Esophagus squamous epithelium (tissue), 5 donors: ENCODE results near the gene KIF13A. TPM values are rescaled to one million over a fixed set of nuclear protein-coding genes. Genes with fewer than 3 reads are reported as not detected.
A peak's percentile ranks its signal among the peaks of the same experiment; 100 is the strongest.
"Not testable (repeated sequence)": the region's sequence is repeated elsewhere in the genome, so short reads cannot be mapped to it uniquely, and the experiment has no call there.

ENCODE experiments used
- DNase-seq: peaks from one replicate; lab custom pipeline; 2025; lab: John Stamatoyannopoulos, UW
- H3K27ac ChIP-seq, 4 donors: fragments of 200-600 bp; sonication (generic); one replicate each; pipeline ENCODE4 v1.5.1; 2016 to 2019; ENCODE audit warnings: mild to moderate bottlenecking in 1 of 4
- H3K27me3 ChIP-seq, 4 donors: fragments of 200-600 bp; sonication (generic); 1 replicate in 3 of 4; 2 replicates in 1 of 4; pipeline versions ENCODE4 v1.5.1 to v1.6.0; 2017 to 2021; ENCODE audit warnings: antibody characterized with exemption in 1 of 4
- H3K36me3 ChIP-seq, 3 donors: fragments of 200-600 bp; sonication (generic); one replicate each; pipeline ENCODE4 v1.5.1; 2016 to 2019
- H3K4me1 ChIP-seq, 3 donors: fragments of 200-600 bp; sonication (generic); one replicate each; pipeline ENCODE4 v1.5.1; 2017 to 2019
- H3K4me3 ChIP-seq, 4 donors: fragments of 200-600 bp; sonication (generic); 1 replicate in 3 of 4; 2 replicates in 1 of 4; pipeline ENCODE4 v1.5.1; 2016 to 2019; ENCODE audit warnings: mild to moderate bottlenecking in 2 of 4, moderate library complexity in 1 of 4
- H3K9me3 ChIP-seq, 3 donors: fragments of 200-600 bp; sonication (generic); one replicate each; pipeline ENCODE4 v1.5.1; 2016 to 2019
- POLR2A ChIP-seq, 4 donors: fragments of 450-650 bp; IDR thresholded peaks; one replicate each; pipeline ENCODE4 v1.6.1; 2017; ENCODE audit warnings: antibody characterized with exemption in 4 of 4, mild to moderate bottlenecking in 4 of 4, moderate library complexity in 3 of 4
- WGBS, 2 donors: methylation state at CpG; one replicate each; pipeline ENCODE4 v1.1.5; 2018; 5-methylcytosine and 5-hydroxymethylcytosine counted together
- intact Hi-C: fragments of 100-400 bp; cut with DNase I; formaldehyde crosslinking; loops from one replicate; pipeline ENCODE4 v1.15.0; 2022
- total RNA-seq, 4 donors: library from RNA; depleted of rRNA; stranded (reverse); fragments of >200 nt; gene quantifications; one replicate each; pipeline ENCODE4 v1.1.0, GENCODE V29; 2016
- TF ChIP-seq, protein P1 (sequence below), 6 experiments: fragments of 450-650 bp in 4 of 6; fragments of 200-600 bp in 2 of 6; sonication (generic) in 2 of 6; IDR thresholded peaks; one replicate each; pipeline ENCODE4 v1.5.1; 2016 to 2019; ENCODE audit warnings: antibody characterized with exemption in 6 of 6, mild to moderate bottlenecking in 4 of 6, moderate library complexity in 4 of 6
- donor health status: DM: yes; HTN: yes; CAD: no.

KIF13A gene
- total RNA-seq, 4 donors from 2014 or later = 18.7 to 34.5 (median 25.0) TPM

DNA sequence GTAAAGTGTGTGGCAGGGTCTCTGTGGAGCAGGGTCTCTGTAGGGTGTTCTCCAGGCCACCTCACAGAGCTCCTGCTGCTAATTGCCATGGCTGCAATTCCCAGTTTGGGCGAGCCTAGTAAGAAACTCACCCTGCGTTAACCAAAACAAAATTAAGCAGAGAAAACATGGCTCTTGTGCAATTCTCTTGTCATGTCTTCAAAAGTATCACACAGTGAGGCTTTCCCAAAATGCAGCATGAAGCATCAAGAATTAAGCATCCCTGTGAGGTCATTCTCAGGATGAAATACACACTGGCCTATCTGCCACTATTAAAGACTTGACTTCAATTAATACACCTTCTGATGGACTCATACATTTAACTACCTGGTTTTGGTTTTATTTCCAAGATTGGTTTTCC is 72.8 kb downstream of the KIF13A start:
- WGBS, 2 donors = 80 to 92% methylated on average over 1 to 2 of the region's 2 CpGs
- no peaks in the 10 kb centered on the region for H3K36me3 ChIP-seq
- TF ChIP-seq POLR2A (IDR thresholded peaks at IDR 0.05) = no peak
- TF ChIP-seq, protein P1, sequence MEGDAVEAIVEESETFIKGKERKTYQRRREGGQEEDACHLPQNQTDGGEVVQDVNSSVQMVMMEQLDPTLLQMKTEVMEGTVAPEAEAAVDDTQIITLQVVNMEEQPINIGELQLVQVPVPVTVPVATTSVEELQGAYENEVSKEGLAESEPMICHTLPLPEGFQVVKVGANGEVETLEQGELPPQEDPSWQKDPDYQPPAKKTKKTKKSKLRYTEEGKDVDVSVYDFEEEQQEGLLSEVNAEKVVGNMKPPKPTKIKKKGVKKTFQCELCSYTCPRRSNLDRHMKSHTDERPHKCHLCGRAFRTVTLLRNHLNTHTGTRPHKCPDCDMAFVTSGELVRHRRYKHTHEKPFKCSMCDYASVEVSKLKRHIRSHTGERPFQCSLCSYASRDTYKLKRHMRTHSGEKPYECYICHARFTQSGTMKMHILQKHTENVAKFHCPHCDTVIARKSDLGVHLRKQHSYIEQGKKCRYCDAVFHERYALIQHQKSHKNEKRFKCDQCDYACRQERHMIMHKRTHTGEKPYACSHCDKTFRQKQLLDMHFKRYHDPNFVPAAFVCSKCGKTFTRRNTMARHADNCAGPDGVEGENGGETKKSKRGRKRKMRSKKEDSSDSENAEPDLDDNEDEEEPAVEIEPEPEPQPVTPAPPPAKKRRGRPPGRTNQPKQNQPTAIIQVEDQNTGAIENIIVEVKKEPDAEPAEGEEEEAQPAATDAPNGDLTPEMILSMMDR (IDR thresholded peaks at IDR 0.05) = no peak
- no peak overlapping the region for H3K4me3 ChIP-seq
- no peaks in the 10 kb centered on the region for H3K27me3 ChIP-seq
- H3K4me1 ChIP-seq = no peaks in the 10 kb centered on the region
- no peaks in the 10 kb centered on the region for H3K9me3 ChIP-seq
- intact Hi-C loops = no loop called here
- H3K27ac ChIP-seq = no peak overlapping the region
- DNase-seq = no peak

DNA sequence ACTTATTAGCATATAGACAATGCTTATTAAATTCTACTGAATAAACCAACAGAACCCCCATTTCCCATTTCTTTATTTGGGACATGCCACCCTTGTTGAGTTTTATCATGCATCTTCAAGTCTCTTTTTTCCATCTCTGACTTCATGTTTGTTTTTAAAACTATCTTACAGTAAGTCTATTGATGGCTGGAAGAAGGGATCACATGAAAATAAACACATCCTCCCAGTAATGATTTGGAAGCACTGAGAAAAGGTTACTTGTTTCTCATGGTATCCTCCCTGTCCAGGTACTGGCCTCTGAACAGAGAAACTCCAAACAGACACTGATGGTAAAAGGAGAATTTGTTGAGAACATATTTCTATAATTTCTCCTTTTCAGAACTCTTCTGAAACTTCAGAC is 74.9 kb downstream of the KIF13A start:
- Histone ChIP-seq H3K27me3 (no peaks in the 10 kb centered on the region), H3K36me3 (no peaks in the 10 kb centered on the region), H3K4me3 (no peak overlapping the region), H3K27ac (no peak overlapping the region), H3K4me1 (peaks cover 7 to 16% (median 9%) of the 10 kb centered on the region in 3 donors), H3K9me3 (no peaks in the 10 kb centered on the region)
- no peak for DNase-seq
- no peak for TF ChIP-seq POLR2A (IDR thresholded peaks at IDR 0.05)
- TF ChIP-seq, protein P1 (IDR thresholded peaks at IDR 0.05) = no peak
- intact Hi-C loops = no loop called here

DNA sequence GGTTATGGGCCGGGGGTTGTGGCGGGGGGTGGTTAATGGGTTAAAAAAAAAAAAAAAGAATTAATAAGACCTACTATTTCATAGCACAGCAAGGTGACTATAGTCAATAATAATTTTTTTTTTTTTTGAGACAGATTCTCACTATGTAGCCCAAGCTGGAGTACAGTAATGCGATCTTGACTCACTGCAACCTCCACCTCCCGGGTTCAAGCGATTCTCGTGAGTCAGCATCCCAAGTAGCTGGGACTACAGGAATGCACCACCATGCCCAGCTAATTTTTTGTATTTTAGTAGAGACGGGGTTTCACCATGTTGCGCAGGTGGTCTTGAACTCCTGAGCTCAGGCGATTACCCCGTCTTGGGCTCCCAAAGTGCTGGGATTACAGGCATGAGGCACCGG is 75.8 kb downstream of the KIF13A start:
- peaks cover 14 to 25% (median 16%) of the 10 kb centered on the region in 3 donors for H3K4me1 ChIP-seq
- H3K36me3 ChIP-seq, H3K9me3 ChIP-seq, intact Hi-C loops, H3K27me3 ChIP-seq, DNase-seq, H3K4me3 ChIP-seq, H3K27ac ChIP-seq: not testable (repeated sequence)
- WGBS, 2 donors = 82 to 84% methylated on average over 11 of the region's 11 CpGs

- 44 to 63% methylated on average over 2 of the region's 2 CpGs for WGBS, 2 donors
- H3K9me3 ChIP-seq = no peaks in the 10 kb centered on the region
- H3K27me3 ChIP-seq = no peaks in the 10 kb centered on the region
- no peak overlapping the region for H3K27ac ChIP-seq
- no peaks in the 10 kb centered on the region for H3K36me3 ChIP-seq
- peaks cover 19 to 40% (median 29%) of the 10 kb centered on the region in 3 donors for H3K4me1 ChIP-seq
- TF ChIP-seq POLR2A (IDR thresholded peaks at IDR 0.05) = no peak
- TF ChIP-seq, protein P1 (IDR thresholded peaks at IDR 0.05) = no peak
- no peak for DNase-seq
- H3K4me3 ChIP-seq = no peak overlapping the region
- intact Hi-C loops = no loop called here
Observed at GRCh38 chr6:17910189-17910588, 77.2 kb downstream of the KIF13A start.

DNA sequence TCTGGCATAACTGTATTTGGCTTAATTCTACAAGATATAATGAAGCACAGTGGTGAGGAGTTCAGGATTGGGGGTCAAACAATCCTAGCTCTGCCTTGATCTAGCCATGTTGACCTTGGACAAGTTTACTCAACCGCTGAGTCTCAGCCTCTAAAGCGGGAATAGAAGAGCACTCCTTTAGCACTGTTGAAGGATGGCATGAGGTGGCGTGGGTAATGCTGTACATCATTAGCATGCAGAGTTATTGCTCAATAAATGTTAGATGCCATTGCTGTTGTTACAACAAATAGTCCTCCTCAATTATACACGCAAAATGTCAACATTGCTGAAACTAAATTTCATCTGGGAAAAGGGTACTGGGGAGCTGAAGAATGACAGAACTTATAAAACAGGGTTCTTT is 78.6 kb downstream of the KIF13A start:
- peaks cover 19 to 53% (median 30%) of the 10 kb centered on the region in 3 donors for H3K4me1 ChIP-seq
- TF ChIP-seq POLR2A (IDR thresholded peaks at IDR 0.05) = no peak
- TF ChIP-seq, protein P1 (IDR thresholded peaks at IDR 0.05) = no peak
- no peak overlapping the region for H3K4me3 ChIP-seq
- no peaks in the 10 kb centered on the region for H3K27me3 ChIP-seq
- no peaks in the 10 kb centered on the region for H3K9me3 ChIP-seq
- H3K27ac ChIP-seq = peak overlapping the region in 1 of 4 donors; percentile 81
- no peak for DNase-seq
- no peaks in the 10 kb centered on the region for H3K36me3 ChIP-seq
- 89 to 95% methylated on average over 4 of the region's 4 CpGs for WGBS, 2 donors
- intact Hi-C loops = no loop called here
